Cardiac fibroblast (primary cell): ENCODE results near the gene PDSS1.

ENCODE experiments used
- DNase-seq, 2 donors: peaks; one replicate each; pipeline versions ENCODE4 v3.0.0 to v3.0.0-alpha.2; 2010; ENCODE audit warnings: low read depth in 2 of 2
- H3K4me3 ChIP-seq, 2 donors: replicated peaks in 1 of 2; 1 replicate in 1 of 2; 2 replicates in 1 of 2; pipeline ENCODE4 v1.5.1; 2011; ENCODE audit warnings: low read depth in 2 of 2, low read length in 2 of 2, mild to moderate bottlenecking in 2 of 2, moderate library complexity in 1 of 2
- TF ChIP-seq, protein P1 (sequence below): IDR thresholded peaks from one replicate; pipeline ENCODE4 v1.5.1; 2011; ENCODE audit warnings: low read depth, mild to moderate bottlenecking, low read length, inconsistent platforms

The PDSS1 gene

DNA sequence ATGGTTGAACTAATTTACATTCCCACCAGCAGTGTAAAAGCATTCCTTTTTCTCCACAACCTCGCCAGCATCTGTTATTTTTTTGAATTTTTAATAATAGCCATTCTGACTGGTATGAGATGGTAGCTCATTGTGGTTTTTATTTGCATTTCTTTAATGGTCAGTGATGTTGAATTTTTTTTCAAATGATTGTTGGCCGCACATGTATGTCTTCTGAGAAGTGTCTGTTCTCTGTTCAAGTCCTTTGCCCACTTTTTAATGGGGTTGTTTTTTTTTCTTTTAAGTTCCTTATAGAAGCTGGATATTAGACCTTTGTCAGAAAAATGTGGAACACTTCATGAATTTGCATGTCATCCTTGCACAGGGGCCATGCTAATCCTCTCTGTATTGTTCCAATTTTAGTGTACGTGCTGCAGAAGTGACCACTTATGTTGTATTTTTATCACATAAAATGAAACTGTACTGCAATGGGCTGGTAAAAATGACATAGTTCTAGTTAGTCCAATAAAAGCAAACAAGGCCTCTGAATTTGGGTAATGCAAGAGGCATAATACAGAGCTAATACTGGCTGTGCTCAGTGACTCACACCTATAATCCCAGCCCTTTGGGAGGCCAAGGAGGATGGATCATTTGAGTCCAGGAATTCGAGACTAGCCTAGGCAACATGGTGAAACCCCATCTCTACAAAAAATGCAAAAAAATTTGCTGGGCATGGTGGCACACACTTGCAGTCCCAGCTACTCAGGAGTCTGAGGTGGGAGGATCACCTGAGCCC is 92.9 kb downstream of the PDSS1 start:
- no peak overlapping the region for H3K4me3 ChIP-seq
- peak in 1 of 2 donors; percentile 47 for DNase-seq
- TF ChIP-seq, protein P1, sequence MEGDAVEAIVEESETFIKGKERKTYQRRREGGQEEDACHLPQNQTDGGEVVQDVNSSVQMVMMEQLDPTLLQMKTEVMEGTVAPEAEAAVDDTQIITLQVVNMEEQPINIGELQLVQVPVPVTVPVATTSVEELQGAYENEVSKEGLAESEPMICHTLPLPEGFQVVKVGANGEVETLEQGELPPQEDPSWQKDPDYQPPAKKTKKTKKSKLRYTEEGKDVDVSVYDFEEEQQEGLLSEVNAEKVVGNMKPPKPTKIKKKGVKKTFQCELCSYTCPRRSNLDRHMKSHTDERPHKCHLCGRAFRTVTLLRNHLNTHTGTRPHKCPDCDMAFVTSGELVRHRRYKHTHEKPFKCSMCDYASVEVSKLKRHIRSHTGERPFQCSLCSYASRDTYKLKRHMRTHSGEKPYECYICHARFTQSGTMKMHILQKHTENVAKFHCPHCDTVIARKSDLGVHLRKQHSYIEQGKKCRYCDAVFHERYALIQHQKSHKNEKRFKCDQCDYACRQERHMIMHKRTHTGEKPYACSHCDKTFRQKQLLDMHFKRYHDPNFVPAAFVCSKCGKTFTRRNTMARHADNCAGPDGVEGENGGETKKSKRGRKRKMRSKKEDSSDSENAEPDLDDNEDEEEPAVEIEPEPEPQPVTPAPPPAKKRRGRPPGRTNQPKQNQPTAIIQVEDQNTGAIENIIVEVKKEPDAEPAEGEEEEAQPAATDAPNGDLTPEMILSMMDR, result no peak

GRCh38 chr10:26792758-26793495 is 95.4 kb downstream of the PDSS1 start:
- no peak overlapping the region for H3K4me3 ChIP-seq
- TF ChIP-seq, protein P1, result no peak
- peak in 1 of 2 donors; percentile 10 for DNase-seq
